WTC11 (cell line): ENCODE measurements around the gene TSPAN17. TPM values are rescaled to one million over a fixed set of nuclear protein-coding genes. Genes with fewer than 3 reads are reported as not detected.

Experiments
- ATAC-seq: fragments of 200-7000 bp; cut with Tn5 transposase; 2 replicates; pipeline ENCODE4 v1.10.0; 2021; ENCODE audit warnings: mild to moderate bottlenecking, moderate library complexity
- CTCF ChIA-PET: fragments of 300-600 bp; sonication (Branson Sonifier 250); formaldehyde crosslinking; loops from one replicate; lab custom pipeline; 2021; ENCODE audit warnings: antibody characterized with exemption; lab: Charles Lee
- POLR2A ChIA-PET: fragments of 350-600 bp; sonication (Branson Sonifier 250); formaldehyde crosslinking; loops from one replicate; lab custom pipeline; 2021; ENCODE audit warnings: antibody characterized with exemption; lab: Charles Lee
- DNase-seq: peaks from one replicate; pipeline ENCODE4 v3.0.0; 2021; ENCODE audit warnings: low spot score
- H3K27ac Mint-ChIP-seq: 2 replicates; pipeline ENCODE4 v1.8.0; 2021; ENCODE audit warnings: mixed read lengths
- H3K27me3 Mint-ChIP-seq: 2 replicates; pipeline ENCODE4 v1.8.0; 2021; ENCODE audit warnings: low read depth, mild to moderate bottlenecking, moderate library complexity, mixed read lengths
- H3K36me3 Mint-ChIP-seq: 2 replicates; pipeline ENCODE4 v1.8.0; 2021; ENCODE audit warnings: mixed read lengths
- H3K4me1 Mint-ChIP-seq: 2 replicates; pipeline ENCODE4 v1.8.0; 2022; ENCODE audit warnings: mixed read lengths
- H3K4me3 Mint-ChIP-seq: 2 replicates; pipeline ENCODE4 v1.8.0; 2021; ENCODE audit warnings: mild to moderate bottlenecking, moderate library complexity, mixed read lengths
- H3K9me3 Mint-ChIP-seq: 2 replicates; pipeline ENCODE4 v1.8.0; 2021; ENCODE audit warnings: mixed read lengths
- ATF1 ChIP-seq: sonication (generic); formaldehyde crosslinking; IDR thresholded peaks from 2 replicates; pipeline ENCODE4 v1.8.1; 2023; ENCODE audit warnings: mild to moderate bottlenecking, moderate library complexity, missing genetic modification reagents
- CBFB ChIP-seq: sonication (generic); formaldehyde crosslinking; IDR thresholded peaks from 2 replicates; pipeline ENCODE4 v1.8.1; 2022; ENCODE audit warnings: mild to moderate bottlenecking, low read depth, missing genetic modification reagents
- ESRRA ChIP-seq: sonication (generic); formaldehyde crosslinking; IDR thresholded peaks from 2 replicates; pipeline ENCODE4 v1.8.1; 2022; ENCODE audit warnings: mild to moderate bottlenecking, missing genetic modification reagents, borderline replicate concordance
- FOXK1 ChIP-seq: sonication (generic); formaldehyde crosslinking; IDR thresholded peaks from 2 replicates; pipeline ENCODE4 v1.8.0; 2022; ENCODE audit warnings: mild to moderate bottlenecking, moderate library complexity, missing genetic modification reagents
- MXD4 ChIP-seq: fragments of 250-450 bp; sonication (Bioruptor Pico); IDR thresholded peaks from 2 replicates; pipeline ENCODE4 v1.8.0; 2021; ENCODE audit warnings: mild to moderate bottlenecking, moderate library complexity, borderline replicate concordance
- NR1H2 ChIP-seq: sonication (generic); formaldehyde crosslinking; IDR thresholded peaks from 2 replicates; pipeline ENCODE4 v1.9.0; 2021; ENCODE audit warnings: mild to moderate bottlenecking, moderate library complexity, missing genetic modification reagents
- PRRX2 ChIP-seq: fragments of 250-450 bp; sonication (Bioruptor Pico); IDR thresholded peaks from 2 replicates; pipeline ENCODE4 v1.8.0; 2021; ENCODE audit warnings: mild to moderate bottlenecking
- TCF7 ChIP-seq: sonication (generic); formaldehyde crosslinking; IDR thresholded peaks from 2 replicates; pipeline ENCODE4 v1.8.0; 2022; ENCODE audit warnings: mild to moderate bottlenecking, low read depth, missing genetic modification reagents, moderate library complexity
- TEAD1 ChIP-seq: sonication (generic); formaldehyde crosslinking; IDR thresholded peaks from 2 replicates; pipeline ENCODE4 v1.8.0; 2022; ENCODE audit warnings: mild to moderate bottlenecking, missing genetic modification reagents
- ZNF219 ChIP-seq: sonication (generic); formaldehyde crosslinking; IDR thresholded peaks from 2 replicates; pipeline ENCODE4 v1.8.0; 2023; ENCODE audit warnings: missing genetic modification reagents, mild to moderate bottlenecking, borderline replicate concordance
- ZNF416 ChIP-seq: fragments of 250-450 bp; sonication (Bioruptor Pico); IDR thresholded peaks from 2 replicates; pipeline ENCODE4 v1.9.0; 2021; ENCODE audit warnings: mild to moderate bottlenecking, inconsistent platforms
- total RNA-seq: library from RNA; stranded (reverse); gene quantifications from 3 replicates; pipeline ENCODE4 v1.2.3, GENCODE V29; 2021
- TF ChIP-seq, protein P1 (sequence below): fragments of 250-450 bp; sonication (Bioruptor Pico); IDR thresholded peaks from 2 replicates; pipeline ENCODE4 v1.9.0; 2021; ENCODE audit warnings: mild to moderate bottlenecking, borderline replicate concordance
- TF ChIP-seq, protein P2 (sequence below): sonication (generic); formaldehyde crosslinking; IDR thresholded peaks from 2 replicates; pipeline ENCODE4 v1.8.1; 2022; ENCODE audit warnings: mild to moderate bottlenecking, missing genetic modification reagents, moderate library complexity, borderline replicate concordance
- TF ChIP-seq, protein P3 (sequence below): sonication (generic); formaldehyde crosslinking; IDR thresholded peaks from 2 replicates; pipeline ENCODE4 v1.8.0; 2023; ENCODE audit warnings: missing genetic modification reagents
- TF ChIP-seq, protein P4 (sequence below): fragments of 250-450 bp; sonication (Bioruptor Pico); IDR thresholded peaks from 2 replicates; pipeline ENCODE4 v2.1.2; 2022; ENCODE audit warnings: mild to moderate bottlenecking, moderate library complexity
- TF ChIP-seq, protein P5 (sequence below): fragments of 250-450 bp; sonication (Bioruptor Pico); conservative IDR thresholded peaks from 2 replicates; pipeline ENCODE4 v1.9.0; 2021; ENCODE audit warnings: mild to moderate bottlenecking

Gene TSPAN17
- total RNA-seq, 1 experiment from 2014 or later, result 47.8 TPM

DNA sequence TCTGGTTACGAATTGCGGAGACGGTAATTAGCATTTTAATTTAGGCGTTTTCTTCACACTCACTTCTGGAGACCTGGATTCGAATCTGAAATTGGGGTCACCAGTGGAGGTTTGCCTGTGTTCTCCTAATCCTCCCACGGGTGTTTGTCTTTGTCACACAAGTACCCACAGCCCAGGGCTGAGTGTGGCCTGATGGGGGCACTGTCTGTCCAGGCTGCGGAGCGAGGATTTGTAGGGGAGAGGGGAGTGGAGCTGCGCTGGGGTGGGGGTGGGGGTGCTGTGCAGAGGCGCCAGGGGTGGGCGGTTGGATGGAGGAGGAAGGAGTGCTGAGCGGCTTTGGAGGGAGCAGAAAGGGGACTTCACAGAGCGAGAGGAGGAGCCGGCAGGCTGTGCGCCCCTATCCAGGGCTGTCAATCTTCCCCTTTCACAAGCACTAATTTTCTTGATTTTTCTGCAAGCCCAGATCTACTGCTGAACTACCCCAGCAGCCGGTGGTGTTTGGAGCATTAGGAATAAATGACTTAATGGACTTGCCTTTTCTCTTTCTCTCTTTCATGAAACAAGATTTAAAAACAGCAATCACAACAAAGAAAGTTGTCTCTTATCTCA is 53.1 kb downstream of the TSPAN17 start (continued):
- TF ChIP-seq, protein P1, sequence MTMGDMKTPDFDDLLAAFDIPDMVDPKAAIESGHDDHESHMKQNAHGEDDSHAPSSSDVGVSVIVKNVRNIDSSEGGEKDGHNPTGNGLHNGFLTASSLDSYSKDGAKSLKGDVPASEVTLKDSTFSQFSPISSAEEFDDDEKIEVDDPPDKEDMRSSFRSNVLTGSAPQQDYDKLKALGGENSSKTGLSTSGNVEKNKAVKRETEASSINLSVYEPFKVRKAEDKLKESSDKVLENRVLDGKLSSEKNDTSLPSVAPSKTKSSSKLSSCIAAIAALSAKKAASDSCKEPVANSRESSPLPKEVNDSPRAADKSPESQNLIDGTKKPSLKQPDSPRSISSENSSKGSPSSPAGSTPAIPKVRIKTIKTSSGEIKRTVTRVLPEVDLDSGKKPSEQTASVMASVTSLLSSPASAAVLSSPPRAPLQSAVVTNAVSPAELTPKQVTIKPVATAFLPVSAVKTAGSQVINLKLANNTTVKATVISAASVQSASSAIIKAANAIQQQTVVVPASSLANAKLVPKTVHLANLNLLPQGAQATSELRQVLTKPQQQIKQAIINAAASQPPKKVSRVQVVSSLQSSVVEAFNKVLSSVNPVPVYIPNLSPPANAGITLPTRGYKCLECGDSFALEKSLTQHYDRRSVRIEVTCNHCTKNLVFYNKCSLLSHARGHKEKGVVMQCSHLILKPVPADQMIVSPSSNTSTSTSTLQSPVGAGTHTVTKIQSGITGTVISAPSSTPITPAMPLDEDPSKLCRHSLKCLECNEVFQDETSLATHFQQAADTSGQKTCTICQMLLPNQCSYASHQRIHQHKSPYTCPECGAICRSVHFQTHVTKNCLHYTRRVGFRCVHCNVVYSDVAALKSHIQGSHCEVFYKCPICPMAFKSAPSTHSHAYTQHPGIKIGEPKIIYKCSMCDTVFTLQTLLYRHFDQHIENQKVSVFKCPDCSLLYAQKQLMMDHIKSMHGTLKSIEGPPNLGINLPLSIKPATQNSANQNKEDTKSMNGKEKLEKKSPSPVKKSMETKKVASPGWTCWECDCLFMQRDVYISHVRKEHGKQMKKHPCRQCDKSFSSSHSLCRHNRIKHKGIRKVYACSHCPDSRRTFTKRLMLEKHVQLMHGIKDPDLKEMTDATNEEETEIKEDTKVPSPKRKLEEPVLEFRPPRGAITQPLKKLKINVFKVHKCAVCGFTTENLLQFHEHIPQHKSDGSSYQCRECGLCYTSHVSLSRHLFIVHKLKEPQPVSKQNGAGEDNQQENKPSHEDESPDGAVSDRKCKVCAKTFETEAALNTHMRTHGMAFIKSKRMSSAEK, result no peak
- TF ChIP-seq CBFB, result no peak
- no peak for TF ChIP-seq ZNF416 (CRISPR knock-in tag)

DNA sequence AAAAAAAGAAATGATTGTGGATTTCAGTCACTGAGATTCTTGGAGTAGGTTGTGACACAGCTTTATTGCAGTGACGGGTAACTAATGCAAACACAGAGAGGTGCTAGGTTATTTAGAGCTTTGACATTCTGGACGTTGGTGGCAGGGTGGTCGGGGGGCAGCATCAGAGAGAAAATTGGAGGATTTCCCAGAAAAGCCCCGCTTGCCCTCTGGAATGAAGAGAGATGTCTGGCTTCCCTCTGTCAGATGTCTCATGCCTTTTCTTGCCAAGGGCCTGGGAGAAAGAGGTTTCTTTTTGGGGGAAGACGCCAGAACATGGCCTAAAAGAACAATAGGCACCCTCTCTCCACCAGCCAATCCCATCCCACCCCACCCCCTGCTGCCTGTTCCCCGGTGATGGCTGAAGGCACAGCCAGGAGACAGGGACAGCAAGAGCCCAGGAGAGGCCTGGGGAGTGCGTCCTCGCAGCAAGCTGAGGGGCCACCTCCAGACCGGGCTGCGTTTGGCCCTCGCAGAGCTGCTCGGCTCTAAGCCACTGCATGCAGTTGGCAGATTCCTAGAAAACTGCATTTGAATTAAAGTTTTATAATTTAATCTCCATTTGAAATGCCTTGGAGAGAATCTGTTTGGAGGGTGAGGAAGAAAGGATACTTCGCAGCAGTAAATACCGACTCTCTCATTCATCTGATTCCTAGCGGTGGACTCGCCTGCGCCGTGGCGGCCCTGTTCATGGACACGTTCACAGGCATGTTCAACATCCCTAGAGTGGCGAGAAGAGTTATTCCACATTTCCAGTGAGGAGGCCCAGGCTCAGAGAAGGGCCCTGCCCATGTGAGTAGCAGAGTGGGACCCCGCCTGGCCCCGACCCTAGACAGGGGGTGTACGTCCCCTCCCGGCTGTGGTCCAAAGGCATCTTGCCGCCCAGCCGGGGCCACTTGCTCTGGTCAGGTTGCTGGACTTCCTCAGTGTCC is 55.7 kb downstream of the TSPAN17 start:
- ATAC-seq, result no peak
- no peak overlapping the region for H3K4me3 Mint-ChIP-seq
- H3K27me3 Mint-ChIP-seq, result no peaks in the 10 kb centered on the region; the same call in 1 of the 2 replicates
- peaks cover 38% of the 10 kb centered on the region for H3K4me1 Mint-ChIP-seq
- ChIA-PET POLR2A (no interaction called here), CTCF (interaction anchor here (0.9 to 14.2 kb wide), 2 partner anchors 44 to 65 kb away, joined by 4 to 233 read pairs; no protein-coding TSS in a partner anchor)
- TF ChIP-seq PRRX2 (CRISPR knock-in tag) (no peak), NR1H2 (CRISPR knock-in tag) (no peak), TEAD1 (CRISPR knock-in tag) (no peak), ESRRA (CRISPR knock-in tag) (no peak), TCF7 (no peak), ZNF219 (CRISPR knock-in tag) (no peak)
- TF ChIP-seq, protein P2, sequence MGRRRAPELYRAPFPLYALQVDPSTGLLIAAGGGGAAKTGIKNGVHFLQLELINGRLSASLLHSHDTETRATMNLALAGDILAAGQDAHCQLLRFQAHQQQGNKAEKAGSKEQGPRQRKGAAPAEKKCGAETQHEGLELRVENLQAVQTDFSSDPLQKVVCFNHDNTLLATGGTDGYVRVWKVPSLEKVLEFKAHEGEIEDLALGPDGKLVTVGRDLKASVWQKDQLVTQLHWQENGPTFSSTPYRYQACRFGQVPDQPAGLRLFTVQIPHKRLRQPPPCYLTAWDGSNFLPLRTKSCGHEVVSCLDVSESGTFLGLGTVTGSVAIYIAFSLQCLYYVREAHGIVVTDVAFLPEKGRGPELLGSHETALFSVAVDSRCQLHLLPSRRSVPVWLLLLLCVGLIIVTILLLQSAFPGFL (CRISPR knock-in tag), result no peak
- H3K27ac Mint-ChIP-seq, result peak overlapping the region; percentile 65; the same call in 1 of the 2 replicates
- no peaks in the 10 kb centered on the region for H3K9me3 Mint-ChIP-seq
- no peaks in the 10 kb centered on the region for H3K36me3 Mint-ChIP-seq
- no peak for DNase-seq

DNA sequence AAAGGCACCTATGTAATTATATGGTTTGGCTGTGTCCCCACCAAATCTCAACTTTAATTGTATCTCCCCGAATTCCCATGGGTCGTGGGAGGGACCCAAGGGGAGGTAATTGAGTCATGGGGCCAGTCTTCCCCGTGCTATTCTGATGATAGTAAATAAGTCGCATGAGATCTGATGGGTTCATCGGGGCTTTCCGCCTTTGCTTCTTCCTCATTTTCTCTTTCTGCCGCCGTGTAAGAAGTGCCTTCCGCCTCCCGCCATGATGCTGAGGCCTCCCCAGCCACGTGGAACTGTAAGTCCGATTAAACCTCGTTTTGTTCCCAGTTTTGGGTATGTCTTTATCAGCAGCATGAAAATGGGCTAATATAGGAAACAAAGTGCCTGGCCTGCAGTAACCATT is 56.6 kb downstream of the TSPAN17 start:
- DNase-seq, result no peak
- ChIA-PET CTCF (interaction anchor here (1.0 kb wide), 1 partner anchor 43 kb away, joined by 5 read pairs; no protein-coding TSS in a partner anchor), POLR2A (no interaction called here)
- no peaks in the 10 kb centered on the region for H3K27me3 Mint-ChIP-seq
- H3K36me3 Mint-ChIP-seq, result no peaks in the 10 kb centered on the region
- peaks cover 29% of the 10 kb centered on the region for H3K4me1 Mint-ChIP-seq
- no peak overlapping the region for H3K27ac Mint-ChIP-seq
- H3K4me3 Mint-ChIP-seq, result no peak overlapping the region
- no peaks in the 10 kb centered on the region for H3K9me3 Mint-ChIP-seq
- no peak for ATAC-seq
- TF ChIP-seq FOXK1 (CRISPR knock-in tag) (no peak), MXD4 (CRISPR knock-in tag) (no peak), ATF1 (CRISPR knock-in tag) (no peak)
- TF ChIP-seq, protein P3, sequence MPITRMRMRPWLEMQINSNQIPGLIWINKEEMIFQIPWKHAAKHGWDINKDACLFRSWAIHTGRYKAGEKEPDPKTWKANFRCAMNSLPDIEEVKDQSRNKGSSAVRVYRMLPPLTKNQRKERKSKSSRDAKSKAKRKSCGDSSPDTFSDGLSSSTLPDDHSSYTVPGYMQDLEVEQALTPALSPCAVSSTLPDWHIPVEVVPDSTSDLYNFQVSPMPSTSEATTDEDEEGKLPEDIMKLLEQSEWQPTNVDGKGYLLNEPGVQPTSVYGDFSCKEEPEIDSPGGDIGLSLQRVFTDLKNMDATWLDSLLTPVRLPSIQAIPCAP, result no peak
- TF ChIP-seq, protein P4, sequence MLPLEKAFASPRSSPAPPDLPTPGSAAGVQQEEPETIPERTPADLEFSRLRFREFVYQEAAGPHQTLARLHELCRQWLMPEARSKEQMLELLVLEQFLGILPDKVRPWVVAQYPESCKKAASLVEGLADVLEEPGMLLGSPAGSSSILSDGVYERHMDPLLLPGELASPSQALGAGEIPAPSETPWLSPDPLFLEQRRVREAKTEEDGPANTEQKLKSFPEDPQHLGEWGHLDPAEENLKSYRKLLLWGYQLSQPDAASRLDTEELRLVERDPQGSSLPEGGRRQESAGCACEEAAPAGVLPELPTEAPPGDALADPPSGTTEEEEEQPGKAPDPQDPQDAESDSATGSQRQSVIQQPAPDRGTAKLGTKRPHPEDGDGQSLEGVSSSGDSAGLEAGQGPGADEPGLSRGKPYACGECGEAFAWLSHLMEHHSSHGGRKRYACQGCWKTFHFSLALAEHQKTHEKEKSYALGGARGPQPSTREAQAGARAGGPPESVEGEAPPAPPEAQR (CRISPR knock-in tag), result no peak
- TF ChIP-seq, protein P5, sequence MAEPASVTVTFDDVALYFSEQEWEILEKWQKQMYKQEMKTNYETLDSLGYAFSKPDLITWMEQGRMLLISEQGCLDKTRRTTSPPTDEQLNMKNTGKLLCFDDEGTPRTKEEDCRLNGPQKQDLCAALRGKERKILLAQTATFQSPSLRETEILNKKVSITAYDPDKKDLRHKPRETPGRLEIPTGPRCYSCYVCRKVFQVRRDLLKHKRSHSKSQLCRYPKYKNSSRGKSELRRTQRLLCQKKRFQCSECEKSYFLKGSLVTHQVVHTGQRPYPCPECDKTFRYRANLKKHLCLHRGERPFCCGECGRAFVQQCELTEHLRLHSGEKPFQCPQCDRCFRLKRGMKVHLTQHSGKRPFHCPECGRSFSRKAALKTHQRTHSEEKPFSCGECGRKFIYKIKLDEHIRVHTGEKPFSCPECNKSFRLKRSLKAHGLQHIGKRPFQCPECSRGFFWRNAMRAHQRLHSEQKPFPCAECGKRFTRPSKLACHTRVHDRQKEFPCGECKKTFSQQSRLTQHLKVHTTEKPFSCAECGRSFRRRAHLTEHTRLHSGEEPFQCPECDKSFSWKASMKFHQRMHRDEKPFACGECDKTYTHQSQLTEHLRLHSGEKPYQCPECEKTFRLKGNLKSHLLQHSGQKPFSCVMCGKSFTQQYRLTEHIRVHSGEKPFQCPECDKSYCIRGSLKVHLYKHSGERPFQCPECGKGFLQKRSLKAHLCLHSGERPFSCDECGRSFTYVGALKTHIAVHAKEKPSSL (CRISPR knock-in tag), result no peak
